GM12878 (cell line): ENCODE results near the gene FOXO3. TPM values are rescaled to one million over a fixed set of nuclear protein-coding genes. Genes with fewer than 3 reads are reported as not detected.

ENCODE experiments used
- CBFB ChIP-seq: IDR thresholded peaks from 2 replicates; pipeline ENCODE4 v1.6.1; 2016; ENCODE audit warnings: antibody characterized with exemption, low read depth
- CEBPB ChIP-seq, 2 experiments: fragments of 150-350 bp in 1 of 2; IDR thresholded peaks; 2 replicates each; pipeline ENCODE4 v1.6.1; 2012 to 2014; ENCODE audit warnings: low read depth in 2 of 2, low read length in 2 of 2, borderline replicate concordance in 1 of 2, inconsistent platforms in 1 of 2
- CHD1 ChIP-seq: IDR thresholded peaks from 2 replicates; pipeline ENCODE4 v1.6.1; 2012; ENCODE audit warnings: low read depth, low read length, improper control_type of control experiment
- CREM ChIP-seq: IDR thresholded peaks from 2 replicates; pipeline ENCODE4 v1.6.1; 2014; ENCODE audit warnings: antibody characterized with exemption, low read depth
- FOXM1 ChIP-seq: IDR thresholded peaks from 2 replicates; pipeline ENCODE4 v1.6.1; 2012; ENCODE audit warnings: low read depth, mild to moderate bottlenecking, inconsistent platforms, low read length, moderate library complexity
- NFYA ChIP-seq: IDR thresholded peaks from 2 replicates; pipeline ENCODE4 v1.6.1; 2011; ENCODE audit warnings: low read depth, mild to moderate bottlenecking, low read length, improper control_type of control experiment, borderline replicate concordance
- POLR2A ChIP-seq: IDR thresholded peaks from 2 replicates; pipeline ENCODE4 v1.6.1; 2011; ENCODE audit warnings: low read depth, mild to moderate bottlenecking, low read length
- POLR2AphosphoS2 ChIP-seq: IDR thresholded peaks from 2 replicates; pipeline ENCODE4 v1.6.1; 2011; ENCODE audit warnings: low read depth, mild to moderate bottlenecking, low read length, improper control_type of control experiment, moderate library complexity
- RAD51 ChIP-seq: fragments of 450-650 bp; IDR thresholded peaks from 2 replicates; pipeline ENCODE4 v1.6.1; 2016; ENCODE audit warnings: moderate library complexity, mild to moderate bottlenecking, inconsistent platforms
- SUZ12 ChIP-seq: fragments of 200-600 bp; sonication (generic); IDR thresholded peaks from one replicate; pipeline ENCODE4 v1.6.1; 2018; ENCODE audit warnings: antibody characterized with exemption, mild to moderate bottlenecking; ENCODE audit not compliant: unreplicated experiment
- ZNF217 ChIP-seq: fragments of 450-650 bp; IDR thresholded peaks from 2 replicates; pipeline ENCODE4 v1.6.1; 2017; ENCODE audit warnings: antibody characterized with exemption, mild to moderate bottlenecking
- polyA plus RNA-seq, 11 experiments: library from polyadenylated mRNA; depleted of rRNA in 4 of 11; unstranded in 6 of 11; stranded (reverse) in 5 of 11; fragments of >200 nt; fragmentation: Nextera tagmentation in 4 of 11; fragmentation: Illumina TruSeq in 1 of 11; extraction: Ambion mirVana in 4 of 11; extraction: Trizol in 1 of 11; gene quantifications; 1 replicate in 1 of 11; 2 replicates in 10 of 11; pipeline versions ENCODE4 v1.2.1 to v1.2.3, GENCODE V29; 2011 to 2016; ENCODE audit warnings: inconsistent platforms in 2 of 11, missing spikeins in 2 of 11, low read depth in 1 of 11
- total RNA-seq, 4 experiments: library from RNA; depleted of rRNA in 3 of 4; stranded (reverse); fragments of >200 nt in 3 of 4; fragmentation: Illumina TruSeq in 1 of 4; extraction: Trizol in 1 of 4; gene quantifications; 2 replicates each; pipeline versions ENCODE4 v1.2.1 to v1.2.3, GENCODE V29; 2013 to 2021
- TF ChIP-seq, protein P1 (sequence below): fragments of 450-650 bp; IDR thresholded peaks from 2 replicates; pipeline ENCODE4 v1.6.1; 2017; ENCODE audit warnings: antibody characterized with exemption, mild to moderate bottlenecking, moderate library complexity
- TF ChIP-seq, protein P2 (sequence below): IDR thresholded peaks from 2 replicates; pipeline ENCODE4 v1.6.1; 2011; ENCODE audit warnings: low read depth, mild to moderate bottlenecking, low read length, moderate library complexity, borderline replicate concordance; ENCODE audit errors: extremely low read depth
- TF ChIP-seq, protein P3 (sequence below): fragments of 450-650 bp; formaldehyde crosslinking; IDR thresholded peaks from 2 replicates; pipeline ENCODE4 v1.5.0; 2022; ENCODE audit warnings: mild to moderate bottlenecking, missing genetic modification characterization
- TF ChIP-seq, protein P4 (sequence below): IDR thresholded peaks from 2 replicates; pipeline ENCODE4 v1.6.1; 2012; ENCODE audit warnings: low read depth, low read length, improper control_type of control experiment
- TF ChIP-seq, protein P5 (sequence below): IDR thresholded peaks from 2 replicates; pipeline ENCODE4 v1.6.1; 2012; ENCODE audit warnings: improper control_type of control experiment, low read depth, low read length; ENCODE audit not compliant: insufficient replicate concordance

Gene FOXO3
- total and polyA plus RNA-seq, 10 of the 15 experiments (the other 5 are each of a cell fraction or from before 2014, with no cell fraction given): 0.82 to 4.5 (median 1.7) TPM

DNA sequence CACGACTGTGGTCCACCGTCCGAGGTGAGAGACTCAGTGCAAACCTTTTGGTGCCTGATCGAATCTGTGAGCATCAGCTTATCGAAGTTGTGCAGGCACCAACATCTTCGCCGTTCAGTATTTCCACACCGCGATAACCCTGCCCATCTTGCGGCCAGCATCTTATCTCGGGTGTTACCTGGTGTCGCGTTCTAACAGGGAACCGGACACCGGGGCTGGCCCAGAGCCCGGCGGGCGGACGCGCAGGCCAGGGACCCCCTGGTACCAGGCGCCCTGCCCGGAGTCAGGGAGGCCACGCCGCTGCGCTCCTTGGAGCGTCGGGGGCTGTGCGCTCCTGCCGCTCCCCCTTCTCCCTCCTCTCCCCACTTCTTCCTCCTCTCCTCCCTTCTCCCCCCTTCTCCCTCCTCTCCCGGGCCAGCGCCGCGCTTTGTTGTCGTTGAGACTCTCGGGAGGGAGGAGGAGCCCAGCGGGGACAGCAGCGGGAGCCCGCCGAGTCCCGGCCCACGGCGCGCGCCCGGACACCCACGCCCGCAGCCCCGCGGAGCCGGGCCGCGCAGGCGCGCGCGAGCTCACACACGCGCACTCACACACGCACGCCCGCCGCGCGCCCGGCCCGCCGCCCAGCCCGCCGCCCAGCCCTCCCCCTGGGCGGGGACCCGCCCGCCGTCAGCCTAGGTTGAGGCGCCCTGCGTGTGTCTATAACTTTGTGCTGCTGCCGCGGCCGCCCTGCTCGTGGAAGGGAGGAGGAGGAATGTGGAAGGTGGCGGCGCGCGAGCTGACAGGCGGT is 1.4 kb upstream of the FOXO3 start (continued):
- TF ChIP-seq CEBPB (IDR thresholded peaks at IDR 0.05; ENCODE audit: borderline replicate concordance in 1 of 2, low read depth in 2 of 2, low read length in 2 of 2) (no peak), SUZ12 (peak; percentile 13), ZNF217 (0 out of 2 replicates have a peak, but pooled peaks have one; percentile 24), CBFB (no peak), NFYA (no peak), RAD51 (no peak), POLR2AphosphoS2 (peak; percentile 34; the same call in 1 of the 2 replicates), CREM (no peak; the same call in 1 of the 2 replicates), CHD1 (no peak; the same call in 1 of the 2 replicates), FOXM1 (no peak), POLR2A (peak; percentile 84)
- TF ChIP-seq, protein P1, sequence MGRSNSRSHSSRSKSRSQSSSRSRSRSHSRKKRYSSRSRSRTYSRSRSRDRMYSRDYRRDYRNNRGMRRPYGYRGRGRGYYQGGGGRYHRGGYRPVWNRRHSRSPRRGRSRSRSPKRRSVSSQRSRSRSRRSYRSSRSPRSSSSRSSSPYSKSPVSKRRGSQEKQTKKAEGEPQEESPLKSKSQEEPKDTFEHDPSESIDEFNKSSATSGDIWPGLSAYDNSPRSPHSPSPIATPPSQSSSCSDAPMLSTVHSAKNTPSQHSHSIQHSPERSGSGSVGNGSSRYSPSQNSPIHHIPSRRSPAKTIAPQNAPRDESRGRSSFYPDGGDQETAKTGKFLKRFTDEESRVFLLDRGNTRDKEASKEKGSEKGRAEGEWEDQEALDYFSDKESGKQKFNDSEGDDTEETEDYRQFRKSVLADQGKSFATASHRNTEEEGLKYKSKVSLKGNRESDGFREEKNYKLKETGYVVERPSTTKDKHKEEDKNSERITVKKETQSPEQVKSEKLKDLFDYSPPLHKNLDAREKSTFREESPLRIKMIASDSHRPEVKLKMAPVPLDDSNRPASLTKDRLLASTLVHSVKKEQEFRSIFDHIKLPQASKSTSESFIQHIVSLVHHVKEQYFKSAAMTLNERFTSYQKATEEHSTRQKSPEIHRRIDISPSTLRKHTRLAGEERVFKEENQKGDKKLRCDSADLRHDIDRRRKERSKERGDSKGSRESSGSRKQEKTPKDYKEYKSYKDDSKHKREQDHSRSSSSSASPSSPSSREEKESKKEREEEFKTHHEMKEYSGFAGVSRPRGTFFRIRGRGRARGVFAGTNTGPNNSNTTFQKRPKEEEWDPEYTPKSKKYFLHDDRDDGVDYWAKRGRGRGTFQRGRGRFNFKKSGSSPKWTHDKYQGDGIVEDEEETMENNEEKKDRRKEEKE: no peak
- TF ChIP-seq, protein P2, sequence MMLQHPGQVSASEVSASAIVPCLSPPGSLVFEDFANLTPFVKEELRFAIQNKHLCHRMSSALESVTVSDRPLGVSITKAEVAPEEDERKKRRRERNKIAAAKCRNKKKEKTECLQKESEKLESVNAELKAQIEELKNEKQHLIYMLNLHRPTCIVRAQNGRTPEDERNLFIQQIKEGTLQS: no peak
- TF ChIP-seq, protein P3, sequence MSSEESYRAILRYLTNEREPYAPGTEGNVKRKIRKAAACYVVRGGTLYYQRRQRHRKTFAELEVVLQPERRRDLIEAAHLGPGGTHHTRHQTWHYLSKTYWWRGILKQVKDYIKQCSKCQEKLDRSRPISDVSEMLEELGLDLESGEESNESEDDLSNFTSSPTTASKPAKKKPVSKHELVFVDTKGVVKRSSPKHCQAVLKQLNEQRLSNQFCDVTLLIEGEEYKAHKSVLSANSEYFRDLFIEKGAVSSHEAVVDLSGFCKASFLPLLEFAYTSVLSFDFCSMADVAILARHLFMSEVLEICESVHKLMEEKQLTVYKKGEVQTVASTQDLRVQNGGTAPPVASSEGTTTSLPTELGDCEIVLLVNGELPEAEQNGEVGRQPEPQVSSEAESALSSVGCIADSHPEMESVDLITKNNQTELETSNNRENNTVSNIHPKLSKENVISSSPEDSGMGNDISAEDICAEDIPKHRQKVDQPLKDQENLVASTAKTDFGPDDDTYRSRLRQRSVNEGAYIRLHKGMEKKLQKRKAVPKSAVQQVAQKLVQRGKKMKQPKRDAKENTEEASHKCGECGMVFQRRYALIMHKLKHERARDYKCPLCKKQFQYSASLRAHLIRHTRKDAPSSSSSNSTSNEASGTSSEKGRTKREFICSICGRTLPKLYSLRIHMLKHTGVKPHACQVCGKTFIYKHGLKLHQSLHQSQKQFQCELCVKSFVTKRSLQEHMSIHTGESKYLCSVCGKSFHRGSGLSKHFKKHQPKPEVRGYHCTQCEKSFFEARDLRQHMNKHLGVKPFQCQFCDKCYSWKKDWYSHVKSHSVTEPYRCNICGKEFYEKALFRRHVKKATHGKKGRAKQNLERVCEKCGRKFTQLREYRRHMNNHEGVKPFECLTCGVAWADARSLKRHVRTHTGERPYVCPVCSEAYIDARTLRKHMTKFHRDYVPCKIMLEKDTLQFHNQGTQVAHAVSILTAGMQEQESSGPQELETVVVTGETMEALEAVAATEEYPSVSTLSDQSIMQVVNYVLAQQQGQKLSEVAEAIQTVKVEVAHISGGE (CRISPR knock-in tag): no peak
- TF ChIP-seq, protein P4, sequence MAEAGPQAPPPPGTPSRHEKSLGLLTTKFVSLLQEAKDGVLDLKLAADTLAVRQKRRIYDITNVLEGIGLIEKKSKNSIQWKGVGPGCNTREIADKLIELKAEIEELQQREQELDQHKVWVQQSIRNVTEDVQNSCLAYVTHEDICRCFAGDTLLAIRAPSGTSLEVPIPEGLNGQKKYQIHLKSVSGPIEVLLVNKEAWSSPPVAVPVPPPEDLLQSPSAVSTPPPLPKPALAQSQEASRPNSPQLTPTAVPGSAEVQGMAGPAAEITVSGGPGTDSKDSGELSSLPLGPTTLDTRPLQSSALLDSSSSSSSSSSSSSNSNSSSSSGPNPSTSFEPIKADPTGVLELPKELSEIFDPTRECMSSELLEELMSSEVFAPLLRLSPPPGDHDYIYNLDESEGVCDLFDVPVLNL: no peak
- TF ChIP-seq, protein P5, sequence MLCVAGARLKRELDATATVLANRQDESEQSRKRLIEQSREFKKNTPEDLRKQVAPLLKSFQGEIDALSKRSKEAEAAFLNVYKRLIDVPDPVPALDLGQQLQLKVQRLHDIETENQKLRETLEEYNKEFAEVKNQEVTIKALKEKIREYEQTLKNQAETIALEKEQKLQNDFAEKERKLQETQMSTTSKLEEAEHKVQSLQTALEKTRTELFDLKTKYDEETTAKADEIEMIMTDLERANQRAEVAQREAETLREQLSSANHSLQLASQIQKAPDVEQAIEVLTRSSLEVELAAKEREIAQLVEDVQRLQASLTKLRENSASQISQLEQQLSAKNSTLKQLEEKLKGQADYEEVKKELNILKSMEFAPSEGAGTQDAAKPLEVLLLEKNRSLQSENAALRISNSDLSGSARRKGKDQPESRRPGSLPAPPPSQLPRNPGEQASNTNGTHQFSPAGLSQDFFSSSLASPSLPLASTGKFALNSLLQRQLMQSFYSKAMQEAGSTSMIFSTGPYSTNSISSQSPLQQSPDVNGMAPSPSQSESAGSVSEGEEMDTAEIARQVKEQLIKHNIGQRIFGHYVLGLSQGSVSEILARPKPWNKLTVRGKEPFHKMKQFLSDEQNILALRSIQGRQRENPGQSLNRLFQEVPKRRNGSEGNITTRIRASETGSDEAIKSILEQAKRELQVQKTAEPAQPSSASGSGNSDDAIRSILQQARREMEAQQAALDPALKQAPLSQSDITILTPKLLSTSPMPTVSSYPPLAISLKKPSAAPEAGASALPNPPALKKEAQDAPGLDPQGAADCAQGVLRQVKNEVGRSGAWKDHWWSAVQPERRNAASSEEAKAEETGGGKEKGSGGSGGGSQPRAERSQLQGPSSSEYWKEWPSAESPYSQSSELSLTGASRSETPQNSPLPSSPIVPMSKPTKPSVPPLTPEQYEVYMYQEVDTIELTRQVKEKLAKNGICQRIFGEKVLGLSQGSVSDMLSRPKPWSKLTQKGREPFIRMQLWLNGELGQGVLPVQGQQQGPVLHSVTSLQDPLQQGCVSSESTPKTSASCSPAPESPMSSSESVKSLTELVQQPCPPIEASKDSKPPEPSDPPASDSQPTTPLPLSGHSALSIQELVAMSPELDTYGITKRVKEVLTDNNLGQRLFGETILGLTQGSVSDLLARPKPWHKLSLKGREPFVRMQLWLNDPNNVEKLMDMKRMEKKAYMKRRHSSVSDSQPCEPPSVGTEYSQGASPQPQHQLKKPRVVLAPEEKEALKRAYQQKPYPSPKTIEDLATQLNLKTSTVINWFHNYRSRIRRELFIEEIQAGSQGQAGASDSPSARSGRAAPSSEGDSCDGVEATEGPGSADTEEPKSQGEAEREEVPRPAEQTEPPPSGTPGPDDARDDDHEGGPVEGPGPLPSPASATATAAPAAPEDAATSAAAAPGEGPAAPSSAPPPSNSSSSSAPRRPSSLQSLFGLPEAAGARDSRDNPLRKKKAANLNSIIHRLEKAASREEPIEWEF: no peak
